Central memory CD8-positive, alpha-beta T cell (primary cell): ENCODE measurements around the gene CYLD.

Experiments used
- ATAC-seq: fragments of 150-1000 bp; cut with Tn5 transposase; replicated peaks from 2 replicates; pipeline ENCODE4 v1.10.0; 2022; ENCODE audit warnings: mild to moderate bottlenecking, moderate FRiP score, moderate number of reproducible peaks; ENCODE audit not compliant: poor library complexity, severe bottlenecking; ENCODE audit errors: extremely low read depth
- DNase-seq, 2 donors: peaks; one replicate each; pipeline ENCODE4 v3.0.0; 2021; ENCODE audit warnings: low spot score in 2 of 2
- H3K27ac Mint-ChIP-seq: one replicate; pipeline ENCODE4 v1.8.0; 2022; ENCODE audit warnings: low read depth, mild to moderate bottlenecking, moderate library complexity, mixed read lengths
- H3K27me3 Mint-ChIP-seq: one replicate; pipeline ENCODE4 v1.8.0; 2022; ENCODE audit warnings: mixed read lengths
- H3K36me3 Mint-ChIP-seq: one replicate; pipeline ENCODE4 v1.8.0; 2022; ENCODE audit warnings: mild to moderate bottlenecking, moderate library complexity, mixed read lengths; ENCODE audit not compliant: insufficient read depth
- H3K4me1 Mint-ChIP-seq: one replicate; pipeline ENCODE4 v1.8.0; 2022; ENCODE audit warnings: mixed read lengths
- H3K4me3 Mint-ChIP-seq: one replicate; pipeline ENCODE4 v1.8.0; 2022; ENCODE audit warnings: mild to moderate bottlenecking, moderate library complexity, mixed read lengths
- H3K9me3 Mint-ChIP-seq: one replicate; pipeline ENCODE4 v1.8.0; 2022; ENCODE audit warnings: mixed read lengths

CYLD gene

DNA sequence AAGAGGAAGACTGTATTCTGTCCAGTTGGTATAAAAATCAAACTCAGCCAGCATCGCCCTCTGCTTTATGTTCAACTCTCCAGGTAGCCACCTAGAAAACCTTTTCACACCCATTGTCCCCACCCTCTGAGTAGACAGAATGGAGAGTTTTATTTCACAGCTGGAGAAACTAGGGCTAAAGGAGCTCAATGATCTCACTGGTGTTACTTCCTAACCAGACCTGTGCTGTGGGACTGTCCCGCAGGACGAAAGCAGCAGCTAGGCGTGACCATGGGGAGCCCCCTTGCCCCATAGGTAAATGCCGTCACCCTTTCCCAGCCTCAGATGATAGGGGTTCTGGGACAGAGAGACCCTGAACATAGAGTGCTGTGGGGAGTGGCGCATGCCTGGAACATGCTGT lies 67.7 kb downstream of the CYLD start:
- no peaks in the 10 kb centered on the region for H3K9me3 Mint-ChIP-seq
- ATAC-seq = no peak
- no peak overlapping the region for H3K27ac Mint-ChIP-seq

DNA sequence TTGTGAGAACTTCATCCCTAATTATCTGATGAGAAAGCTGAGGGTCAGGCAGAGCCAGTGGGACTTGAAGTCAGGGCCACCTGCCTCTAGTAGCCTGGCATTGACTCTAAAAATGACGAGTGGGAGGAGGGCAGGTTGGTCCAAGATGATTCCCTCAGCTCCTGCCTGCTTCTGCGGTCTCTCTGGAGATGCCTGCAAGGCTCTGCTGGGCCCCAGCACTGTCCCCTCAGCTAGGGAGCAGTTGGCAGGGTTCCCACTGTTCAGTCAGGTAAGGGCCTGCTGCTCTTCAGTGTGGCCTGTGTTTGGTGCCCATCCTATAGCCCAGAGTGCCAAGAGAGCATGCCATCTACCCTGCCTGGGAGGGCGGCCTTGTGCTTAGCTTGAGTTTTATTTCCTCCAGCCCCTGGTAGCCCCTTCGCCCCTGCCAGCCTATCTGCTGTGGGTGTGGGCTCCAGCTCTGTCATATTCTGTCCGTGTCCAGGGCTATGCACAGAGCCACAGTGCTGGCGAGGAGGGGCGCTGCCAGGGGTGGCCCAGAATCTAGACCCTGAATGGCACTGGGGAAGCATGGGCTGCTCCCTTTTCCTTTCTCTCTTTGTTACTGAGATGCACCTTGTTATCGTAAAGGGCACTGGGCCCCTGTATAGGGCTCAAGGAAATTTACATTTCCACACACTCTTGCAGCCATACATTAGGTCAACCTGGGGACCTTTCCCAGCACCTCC lies 68.5 kb downstream of the CYLD start:
- no peaks in the 10 kb centered on the region for H3K9me3 Mint-ChIP-seq
- DNase-seq (no peak), ATAC-seq (no peak)
- peaks cover 8% of the 10 kb centered on the region for H3K4me1 Mint-ChIP-seq
- H3K36me3 Mint-ChIP-seq = peaks cover 3% of the 10 kb centered on the region
- no peak overlapping the region for H3K27ac Mint-ChIP-seq
- H3K27me3 Mint-ChIP-seq = peaks cover 4% of the 10 kb centered on the region
- H3K4me3 Mint-ChIP-seq = no peak overlapping the region

More for the DNA sequence above, 67.7 kb downstream of the CYLD start:
- no peak overlapping the region for H3K4me3 Mint-ChIP-seq
- peaks cover 8% of the 10 kb centered on the region for H3K4me1 Mint-ChIP-seq
- H3K27me3 Mint-ChIP-seq = no peaks in the 10 kb centered on the region
- DNase-seq = no peak
- H3K36me3 Mint-ChIP-seq = peaks cover 3% of the 10 kb centered on the region

DNA sequence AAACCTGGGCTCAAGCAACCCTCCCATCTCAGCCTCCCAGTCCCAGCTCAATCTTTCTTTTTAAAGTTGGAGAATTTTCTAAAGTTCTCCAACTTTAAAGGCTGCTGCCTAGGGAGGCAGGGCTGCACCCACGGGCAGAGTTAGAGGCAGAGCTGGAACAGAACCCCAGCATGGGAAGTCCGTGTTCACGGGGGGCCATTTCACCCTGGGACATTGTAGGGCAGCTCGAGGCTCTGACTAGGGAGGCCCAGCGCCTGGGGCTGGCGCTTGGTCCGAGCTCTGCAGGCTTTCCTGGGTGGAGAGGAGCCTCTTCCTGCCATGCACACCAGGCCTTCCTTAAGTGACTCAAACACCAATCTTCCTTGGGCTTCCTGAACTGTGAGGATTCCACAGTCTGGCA lies 70.2 kb downstream of the CYLD start:
- no peak for ATAC-seq

DNA sequence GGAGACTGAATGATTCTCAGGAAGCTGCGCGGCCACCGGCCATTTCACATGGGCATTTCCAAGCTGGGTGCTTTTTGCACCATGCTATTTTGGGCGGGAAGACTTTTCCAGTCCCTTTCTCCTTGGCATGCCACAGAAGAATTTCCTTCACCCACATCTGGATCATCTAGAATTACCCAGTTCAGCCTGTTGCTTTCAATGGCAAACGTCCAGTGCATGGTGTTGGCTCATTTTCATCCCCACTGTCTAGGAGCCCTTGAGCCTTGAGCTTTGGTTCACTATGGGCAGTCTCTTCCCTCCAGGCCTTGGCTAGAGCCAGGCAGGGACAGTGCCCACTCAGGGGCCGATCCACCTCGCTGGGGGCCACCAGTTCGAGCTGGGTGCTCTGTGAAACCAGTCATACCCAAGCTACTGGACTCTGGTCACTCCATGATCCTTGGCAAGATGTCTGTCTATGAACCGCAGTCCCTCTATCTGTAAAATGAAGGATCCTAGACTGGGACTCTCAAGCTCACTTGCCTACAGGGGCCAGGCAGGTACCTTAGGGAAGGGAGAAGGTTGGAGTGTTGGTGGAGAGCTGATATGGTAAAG lies 71.1 kb downstream of the CYLD start:
- H3K4me3 Mint-ChIP-seq = no peak overlapping the region
- H3K27ac Mint-ChIP-seq = no peak overlapping the region
- no peak for DNase-seq
- peaks cover 23% of the 10 kb centered on the region for H3K27me3 Mint-ChIP-seq
- no peaks in the 10 kb centered on the region for H3K4me1 Mint-ChIP-seq
- H3K36me3 Mint-ChIP-seq = peaks cover 3% of the 10 kb centered on the region
- no peaks in the 10 kb centered on the region for H3K9me3 Mint-ChIP-seq
- no peak for ATAC-seq

More for the DNA sequence above, 70.2 kb downstream of the CYLD start:
- H3K4me3 Mint-ChIP-seq = no peak overlapping the region
- H3K27me3 Mint-ChIP-seq = peaks cover 20% of the 10 kb centered on the region
- no peak for DNase-seq
- H3K9me3 Mint-ChIP-seq = no peaks in the 10 kb centered on the region
- H3K27ac Mint-ChIP-seq = no peak overlapping the region
- peaks cover 3% of the 10 kb centered on the region for H3K36me3 Mint-ChIP-seq
- H3K4me1 Mint-ChIP-seq = no peaks in the 10 kb centered on the region

DNA sequence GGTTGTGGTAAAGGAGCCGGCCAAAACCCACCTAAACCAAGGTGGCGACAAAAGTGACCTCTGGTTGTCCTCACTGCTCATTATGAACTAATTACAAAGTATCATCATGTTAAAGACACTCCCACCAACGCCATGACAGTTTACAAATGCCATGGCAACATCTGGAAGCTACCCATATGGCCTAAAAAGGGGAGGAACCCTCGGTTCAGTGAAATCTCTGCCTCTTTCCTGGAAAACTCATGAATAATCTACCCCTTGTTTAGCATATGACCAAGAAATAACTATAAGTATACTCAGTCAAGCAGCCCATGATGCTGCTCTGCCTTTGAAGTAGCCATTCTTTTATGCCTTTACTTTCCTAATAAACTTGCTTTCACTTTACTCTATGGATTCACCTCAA lies 72.2 kb downstream of the CYLD start:
- Mint-ChIP-seq H3K27ac (no peak overlapping the region), H3K4me3 (no peak overlapping the region), H3K9me3 (no peaks in the 10 kb centered on the region), H3K27me3 (peaks cover 23% of the 10 kb centered on the region), H3K4me1 (no peaks in the 10 kb centered on the region), H3K36me3 (peaks cover 3% of the 10 kb centered on the region)
- no peak for ATAC-seq
- no peak for DNase-seq

DNA sequence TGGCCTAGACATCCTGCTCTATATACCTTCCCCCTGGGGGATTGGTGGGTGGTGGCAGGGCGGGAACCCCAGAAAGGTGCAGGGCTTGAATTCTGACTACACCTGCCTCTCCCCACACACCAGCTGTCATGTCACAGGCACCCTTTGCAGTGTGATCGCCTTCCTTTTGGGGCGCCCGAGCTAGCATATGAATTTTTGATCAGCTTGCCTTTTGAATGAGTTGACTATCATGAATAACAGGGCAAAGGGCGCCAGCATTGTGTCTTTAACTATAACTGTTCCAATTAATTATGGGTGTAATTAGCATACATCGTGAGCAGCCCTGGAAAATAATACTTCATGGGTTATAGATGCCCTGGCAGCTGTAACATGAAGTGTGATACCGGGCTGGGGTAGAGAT lies 72.7 kb downstream of the CYLD start:
- Mint-ChIP-seq H3K4me3 (no peak overlapping the region), H3K4me1 (no peaks in the 10 kb centered on the region), H3K27me3 (peaks cover 23% of the 10 kb centered on the region), H3K36me3 (peaks cover 3% of the 10 kb centered on the region), H3K9me3 (no peaks in the 10 kb centered on the region), H3K27ac (no peak overlapping the region)
- no peak for DNase-seq
- ATAC-seq = no peak

DNA sequence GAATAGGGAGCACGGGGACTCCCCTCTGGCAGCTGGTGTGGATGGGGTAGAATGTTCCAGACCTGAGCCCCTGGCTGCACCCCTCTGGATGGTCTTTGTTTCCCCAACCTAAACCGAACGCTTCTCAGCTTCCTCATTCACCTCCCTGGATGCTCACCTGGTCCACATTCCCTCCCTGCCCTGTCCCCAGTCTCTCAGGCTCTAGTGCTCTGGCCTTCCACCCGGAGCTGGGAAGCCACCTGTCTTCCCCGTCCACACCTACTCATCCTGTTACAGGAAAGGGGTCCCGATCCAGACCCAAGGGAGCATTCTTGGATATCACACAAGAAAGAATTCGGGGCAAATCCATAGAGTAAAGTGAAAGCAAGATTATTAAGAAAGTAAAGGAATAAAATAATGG lies 73.5 kb downstream of the CYLD start:
- Mint-ChIP-seq H3K36me3 (peaks cover 3% of the 10 kb centered on the region), H3K27ac (no peak overlapping the region)

DNA sequence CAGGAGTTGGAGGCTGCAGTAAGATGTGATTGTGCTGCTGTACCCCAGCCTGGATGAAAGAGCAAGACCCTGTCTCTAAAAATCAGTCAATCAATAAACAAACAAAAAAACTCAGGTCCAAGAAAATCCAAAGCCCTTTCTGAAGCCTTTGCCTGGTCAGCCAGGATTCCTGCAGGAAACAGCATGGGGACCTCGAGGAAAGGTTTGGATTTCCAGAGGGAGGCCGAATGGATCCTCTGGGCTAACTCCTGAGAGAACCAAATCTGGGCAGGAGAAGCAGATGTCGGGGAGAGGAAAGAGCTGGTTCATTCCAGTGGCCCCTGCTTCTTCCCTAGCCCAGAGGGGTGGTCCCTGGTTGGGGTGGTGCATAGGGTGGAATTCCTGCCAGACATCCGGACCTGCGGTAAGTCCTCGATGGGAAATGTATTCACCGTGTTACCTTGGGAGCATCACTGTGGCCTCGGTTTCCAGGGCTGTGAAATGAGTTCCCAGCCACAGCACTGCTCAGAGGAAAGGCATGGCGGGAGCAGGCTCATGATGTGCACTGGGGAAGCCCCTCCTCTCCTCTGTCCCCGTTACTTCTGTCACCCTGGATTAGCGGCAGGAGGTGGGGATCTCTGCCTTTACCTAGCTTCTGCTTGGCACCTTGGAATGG lies 75.1 kb downstream of the CYLD start:
- DNase-seq (no peak), ATAC-seq (no peak)
- Mint-ChIP-seq H3K9me3 (no peaks in the 10 kb centered on the region), H3K36me3 (peaks cover 3% of the 10 kb centered on the region), H3K4me3 (no peak overlapping the region), H3K4me1 (no peaks in the 10 kb centered on the region), H3K27ac (no peak overlapping the region), H3K27me3 (peaks cover 28% of the 10 kb centered on the region)

More for the DNA sequence above, 73.5 kb downstream of the CYLD start:
- H3K4me1 Mint-ChIP-seq = no peaks in the 10 kb centered on the region
- H3K4me3 Mint-ChIP-seq = no peak overlapping the region
- H3K27me3 Mint-ChIP-seq = peaks cover 23% of the 10 kb centered on the region
- ATAC-seq (no peak), DNase-seq (no peak)
- H3K9me3 Mint-ChIP-seq = no peaks in the 10 kb centered on the region

DNA sequence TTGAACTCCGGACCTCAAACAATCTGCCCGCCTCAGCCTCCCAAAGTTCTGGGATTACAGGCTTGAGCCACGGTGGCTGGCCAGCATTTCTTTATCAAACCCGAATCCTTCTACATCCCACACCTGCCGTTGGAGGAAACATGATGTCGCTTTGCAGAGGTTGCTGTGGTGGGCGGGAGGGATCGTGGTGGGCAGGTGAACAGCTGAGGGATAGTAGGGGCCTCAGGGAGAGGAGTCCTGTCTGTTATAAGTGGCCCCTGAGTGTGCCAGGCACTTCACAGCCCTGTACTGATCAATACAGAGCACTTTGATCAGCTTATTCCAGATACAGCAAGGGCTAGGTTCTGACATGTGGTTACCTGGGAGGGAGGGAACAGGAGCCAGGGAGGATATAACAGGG lies 76.5 kb downstream of the CYLD start:
- peaks cover 37% of the 10 kb centered on the region for H3K27me3 Mint-ChIP-seq
- DNase-seq = no peak
- no peak overlapping the region for H3K4me3 Mint-ChIP-seq
- no peaks in the 10 kb centered on the region for H3K9me3 Mint-ChIP-seq
- no peak for ATAC-seq
- H3K36me3 Mint-ChIP-seq = peaks cover 3% of the 10 kb centered on the region
- no peaks in the 10 kb centered on the region for H3K4me1 Mint-ChIP-seq
- no peak overlapping the region for H3K27ac Mint-ChIP-seq

DNA sequence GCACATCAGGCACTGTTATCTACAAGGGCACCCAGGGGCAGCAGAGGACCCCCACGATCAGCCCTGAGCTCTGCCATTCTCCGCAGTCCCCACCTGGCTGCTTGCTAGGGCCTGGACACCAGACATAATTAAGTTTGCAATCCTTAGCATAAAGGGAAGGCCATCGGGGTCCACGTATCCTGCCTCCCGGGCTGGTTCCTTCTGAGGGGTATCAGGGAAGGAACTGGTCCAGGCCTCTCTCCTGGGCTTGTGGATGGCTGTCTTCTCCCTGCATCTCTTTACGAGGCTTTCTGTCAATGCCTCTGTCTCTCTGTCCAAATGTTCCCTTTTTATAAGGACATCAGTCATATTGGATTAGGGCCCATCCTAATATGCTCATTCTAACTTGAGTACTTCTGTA lies 77.8 kb downstream of the CYLD start:
- ATAC-seq = no peak
- Mint-ChIP-seq H3K27me3 (peaks cover 49% of the 10 kb centered on the region), H3K4me1 (no peaks in the 10 kb centered on the region), H3K4me3 (no peak overlapping the region), H3K36me3 (peaks cover 3% of the 10 kb centered on the region), H3K9me3 (no peaks in the 10 kb centered on the region), H3K27ac (no peak overlapping the region)
- DNase-seq = no peak

DNA sequence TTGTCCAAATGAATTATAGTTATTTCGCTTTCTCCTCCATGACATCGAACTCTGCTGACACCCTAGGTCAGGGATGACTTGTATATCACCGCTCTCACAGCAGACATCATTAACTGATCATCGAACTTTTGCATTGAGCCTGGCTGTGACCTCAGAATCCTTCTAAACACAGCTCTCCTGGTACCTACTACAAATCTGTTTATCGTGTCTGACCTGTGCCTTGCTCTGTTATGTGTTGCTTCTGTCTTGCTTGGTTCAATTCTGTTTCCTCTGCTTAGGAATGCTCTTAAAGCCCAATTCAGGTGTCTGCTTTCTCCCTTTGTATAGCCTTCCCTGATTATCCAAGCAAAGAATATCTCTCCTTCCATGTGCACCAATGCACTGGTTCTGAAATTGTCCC lies 78.3 kb downstream of the CYLD start:
- H3K4me1 Mint-ChIP-seq = no peaks in the 10 kb centered on the region
- DNase-seq = no peak
- H3K4me3 Mint-ChIP-seq = no peak overlapping the region
- no peak overlapping the region for H3K27ac Mint-ChIP-seq
- H3K36me3 Mint-ChIP-seq = peaks cover 3% of the 10 kb centered on the region
- H3K9me3 Mint-ChIP-seq = no peaks in the 10 kb centered on the region
- peaks cover 52% of the 10 kb centered on the region for H3K27me3 Mint-ChIP-seq
- no peak for ATAC-seq

DNA sequence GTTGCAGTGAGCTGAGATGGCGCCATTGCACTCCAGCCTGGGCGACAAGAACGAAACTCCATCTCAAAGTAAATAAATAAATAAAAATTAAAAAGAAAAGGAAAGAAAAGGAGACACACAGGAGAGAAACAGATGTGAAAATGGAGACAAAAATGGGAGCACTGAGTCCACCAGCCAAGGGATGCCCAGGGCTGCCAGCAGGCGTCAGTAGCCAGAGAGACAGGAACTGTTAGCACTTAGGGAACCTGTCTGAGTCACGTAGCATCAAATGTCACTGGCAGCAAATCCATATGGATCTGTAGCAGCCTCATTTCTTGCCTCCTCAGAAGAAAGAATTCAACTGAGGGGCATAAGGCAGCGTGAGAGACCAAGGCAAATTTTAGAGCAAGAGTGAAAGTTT lies 79.7 kb downstream of the CYLD start:
- DNase-seq = no peak
- Mint-ChIP-seq H3K9me3 (no peaks in the 10 kb centered on the region), H3K36me3 (peaks cover 3% of the 10 kb centered on the region), H3K27me3 (peaks cover 52% of the 10 kb centered on the region), H3K4me1 (no peaks in the 10 kb centered on the region), H3K27ac (no peak overlapping the region), H3K4me3 (no peak overlapping the region)
- no peak for ATAC-seq

DNA sequence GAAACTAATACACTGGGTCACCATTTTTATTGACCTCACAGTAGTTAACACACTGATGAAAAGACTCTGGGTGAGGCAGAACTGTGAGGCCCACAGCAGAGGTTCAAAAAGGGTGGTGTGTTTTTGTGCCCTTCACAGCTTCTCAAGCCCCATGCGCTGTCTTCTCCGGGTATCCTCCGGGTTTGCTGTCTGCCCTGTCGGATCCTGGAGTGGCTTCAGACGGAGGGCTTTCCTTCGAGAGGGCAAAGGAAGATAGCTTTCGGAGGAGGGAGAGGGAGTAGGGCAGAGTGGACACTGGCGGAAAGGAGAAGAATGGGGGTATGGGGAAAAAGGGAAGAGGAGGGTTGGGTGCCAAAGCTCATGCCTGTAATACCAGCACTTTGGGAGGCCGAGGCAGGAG lies 80.8 kb downstream of the CYLD start:
- no peak for DNase-seq
- H3K27me3 Mint-ChIP-seq = peaks cover 51% of the 10 kb centered on the region
- no peak overlapping the region for H3K27ac Mint-ChIP-seq
- H3K9me3 Mint-ChIP-seq = no peaks in the 10 kb centered on the region
- no peak overlapping the region for H3K4me3 Mint-ChIP-seq
- no peak for ATAC-seq
- no peaks in the 10 kb centered on the region for H3K36me3 Mint-ChIP-seq
- no peaks in the 10 kb centered on the region for H3K4me1 Mint-ChIP-seq
